GM10266 (cell line): ENCODE results near the gene DEFB132.

ENCODE experiments used
- DNase-seq: peaks from one replicate; pipeline ENCODE4 v3.0.0; 2012; ENCODE audit errors: extremely low spot score
- TF ChIP-seq, protein P1 (sequence below): IDR thresholded peaks from 2 replicates; pipeline ENCODE4 v1.5.1; 2012; ENCODE audit warnings: mild to moderate bottlenecking, low read depth; ENCODE audit not compliant: control insufficient read depth, insufficient read depth; ENCODE audit errors: missing control alignments

Gene DEFB132

DNA sequence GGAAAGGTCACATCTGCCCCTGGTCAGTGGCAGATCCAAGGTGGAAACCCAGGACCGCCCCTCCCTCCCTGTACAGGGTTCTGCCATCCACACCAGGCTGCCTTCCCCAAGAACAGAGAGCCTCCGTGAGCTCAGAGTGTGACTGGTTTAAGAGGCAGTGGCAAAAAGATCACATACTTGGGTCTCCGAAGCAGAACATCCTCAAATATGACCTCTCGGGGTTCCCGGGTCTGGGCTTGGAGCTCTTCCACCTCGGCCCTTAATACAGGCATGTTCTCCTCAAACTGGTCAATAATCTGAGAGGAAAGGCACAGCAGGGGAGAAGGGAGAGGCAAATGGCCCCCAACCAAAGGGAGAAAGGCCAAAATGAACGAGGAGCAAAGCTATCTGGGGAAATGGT, 18.3 kb downstream of the DEFB132 start:
- DNase-seq, result no peak
- TF ChIP-seq, protein P1, sequence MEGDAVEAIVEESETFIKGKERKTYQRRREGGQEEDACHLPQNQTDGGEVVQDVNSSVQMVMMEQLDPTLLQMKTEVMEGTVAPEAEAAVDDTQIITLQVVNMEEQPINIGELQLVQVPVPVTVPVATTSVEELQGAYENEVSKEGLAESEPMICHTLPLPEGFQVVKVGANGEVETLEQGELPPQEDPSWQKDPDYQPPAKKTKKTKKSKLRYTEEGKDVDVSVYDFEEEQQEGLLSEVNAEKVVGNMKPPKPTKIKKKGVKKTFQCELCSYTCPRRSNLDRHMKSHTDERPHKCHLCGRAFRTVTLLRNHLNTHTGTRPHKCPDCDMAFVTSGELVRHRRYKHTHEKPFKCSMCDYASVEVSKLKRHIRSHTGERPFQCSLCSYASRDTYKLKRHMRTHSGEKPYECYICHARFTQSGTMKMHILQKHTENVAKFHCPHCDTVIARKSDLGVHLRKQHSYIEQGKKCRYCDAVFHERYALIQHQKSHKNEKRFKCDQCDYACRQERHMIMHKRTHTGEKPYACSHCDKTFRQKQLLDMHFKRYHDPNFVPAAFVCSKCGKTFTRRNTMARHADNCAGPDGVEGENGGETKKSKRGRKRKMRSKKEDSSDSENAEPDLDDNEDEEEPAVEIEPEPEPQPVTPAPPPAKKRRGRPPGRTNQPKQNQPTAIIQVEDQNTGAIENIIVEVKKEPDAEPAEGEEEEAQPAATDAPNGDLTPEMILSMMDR, result no peak

DNA sequence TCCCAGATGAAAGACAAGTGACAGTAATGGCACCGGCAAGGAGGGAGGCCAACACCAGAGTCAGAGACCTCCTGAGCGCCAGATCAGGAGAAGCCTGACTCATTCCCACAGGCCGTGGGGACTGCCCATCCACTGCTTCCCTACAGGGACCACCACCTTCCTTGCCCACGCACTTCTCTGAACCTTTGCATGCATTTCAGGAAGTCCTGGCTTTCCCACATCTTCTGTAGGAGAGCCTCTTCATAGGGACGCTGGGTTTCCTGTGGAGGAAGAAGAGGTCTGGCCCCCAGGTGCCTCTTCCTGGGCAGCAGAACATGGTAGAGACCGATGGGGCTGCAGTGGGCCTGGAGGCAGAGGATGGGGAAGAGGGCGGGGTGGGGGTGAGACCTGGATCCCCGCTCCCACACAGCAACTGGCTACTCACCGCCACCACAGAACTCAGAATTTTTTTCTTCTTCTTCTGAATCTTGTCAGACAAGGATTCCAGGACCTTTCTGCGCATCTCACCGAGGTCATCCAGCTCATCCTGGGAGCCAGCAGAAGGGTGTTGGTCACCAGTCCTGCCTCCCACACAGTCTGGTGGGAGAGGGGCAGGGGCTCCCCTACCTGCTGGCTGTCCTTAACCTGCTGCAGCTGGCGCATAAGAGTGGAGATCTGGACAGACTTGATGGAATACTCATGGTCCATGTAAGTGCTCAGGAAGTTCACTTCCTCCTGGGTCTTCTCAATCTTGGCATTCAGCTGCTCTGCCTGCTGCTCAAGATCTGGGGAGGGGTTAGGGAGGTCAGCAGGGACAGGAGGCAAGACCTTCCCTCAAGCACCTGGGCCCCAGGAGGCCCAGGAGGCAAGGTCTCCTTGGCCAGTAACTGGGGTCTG, 19.3 kb downstream of the DEFB132 start:
- DNase-seq, result no peak
- TF ChIP-seq, protein P1, result no peak

DNA sequence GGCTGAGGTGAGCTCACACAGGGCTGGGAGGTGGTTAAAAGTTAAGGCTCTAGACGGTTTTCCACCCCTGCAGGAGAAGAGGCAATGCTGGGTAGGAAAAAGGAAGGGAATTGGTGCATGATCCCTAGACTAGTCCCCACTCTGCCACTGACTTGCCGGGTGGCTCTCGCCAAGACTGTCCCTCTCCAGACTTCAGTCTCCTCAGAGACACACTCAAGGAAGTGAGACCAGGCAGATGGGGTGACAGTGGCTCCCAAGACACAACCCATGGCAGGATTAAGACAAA, 19.9 kb downstream of the DEFB132 start:
- DNase-seq, result no peak
- TF ChIP-seq, protein P1, result no peak

DNA sequence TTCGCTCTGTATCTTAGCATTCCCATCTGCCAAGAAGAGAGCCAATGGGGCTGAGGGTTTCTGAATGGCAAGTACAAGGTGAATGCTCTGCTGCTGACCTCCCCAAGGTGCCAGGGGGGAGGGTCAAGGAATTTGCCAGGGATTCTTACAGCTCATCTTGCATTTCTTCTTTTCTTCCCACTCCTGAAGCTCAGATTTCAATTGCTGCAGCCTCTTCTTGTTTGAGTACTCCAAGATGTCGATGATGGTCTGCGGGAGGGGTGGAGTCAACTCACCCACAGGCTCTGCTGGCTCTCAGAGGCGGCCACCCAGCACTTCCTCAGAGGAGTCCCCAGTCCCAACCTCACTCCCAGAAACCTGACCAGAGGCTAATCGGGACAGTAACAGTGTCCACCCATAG, 20.7 kb downstream of the DEFB132 start:
- TF ChIP-seq, protein P1, result no peak

DNA sequence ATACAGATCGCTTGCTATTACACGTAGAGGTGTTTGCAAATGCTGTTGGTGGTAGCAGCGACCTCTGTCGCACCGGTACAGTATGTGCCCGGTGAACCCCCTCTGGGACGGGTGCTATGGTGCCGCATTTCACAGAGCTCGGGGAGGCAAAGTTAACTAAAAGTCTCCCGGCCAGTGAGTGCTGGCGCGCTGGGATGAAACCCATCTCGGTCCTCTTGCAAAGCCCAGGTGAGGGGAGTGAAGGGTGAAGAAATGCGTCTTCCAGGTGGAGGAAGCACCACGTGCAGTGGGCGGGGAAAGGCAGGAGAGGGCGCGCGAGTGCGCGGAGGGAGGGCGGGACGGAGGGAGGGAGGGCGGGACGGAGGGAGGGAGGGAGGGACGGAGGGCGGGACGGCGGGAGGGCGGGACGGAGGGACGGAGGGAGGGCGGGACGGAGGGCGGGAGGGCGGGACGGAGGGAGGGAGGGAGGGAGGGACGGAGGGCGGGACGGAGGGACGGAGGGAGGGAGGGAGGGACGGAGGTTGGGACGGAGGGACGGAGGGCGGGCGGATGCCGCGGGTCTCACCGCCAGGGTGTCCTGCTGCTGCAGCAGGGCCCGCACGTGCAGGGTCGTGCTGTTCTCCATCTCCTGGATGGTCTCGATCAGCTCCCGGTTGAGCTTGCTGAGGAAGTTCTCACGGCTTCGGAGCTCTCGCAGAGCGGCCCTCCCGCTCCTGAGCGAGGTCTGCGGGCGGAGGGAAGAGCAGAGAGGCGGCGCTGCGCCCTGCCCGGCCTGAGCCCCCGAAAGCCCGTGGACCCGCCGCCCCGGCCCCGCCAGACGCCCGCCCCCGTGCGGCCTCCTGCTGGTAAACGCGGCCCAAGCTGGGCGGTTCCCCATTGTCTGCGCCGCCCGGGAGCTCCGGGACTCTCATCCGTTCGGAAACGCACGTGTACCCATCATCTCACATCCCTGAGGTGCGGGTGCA, 21.4 kb downstream of the DEFB132 start:
- no peak for DNase-seq
- TF ChIP-seq, protein P1, result no peak

More for the DNA sequence above, 20.7 kb downstream of the DEFB132 start:
- no peak for DNase-seq

DNA sequence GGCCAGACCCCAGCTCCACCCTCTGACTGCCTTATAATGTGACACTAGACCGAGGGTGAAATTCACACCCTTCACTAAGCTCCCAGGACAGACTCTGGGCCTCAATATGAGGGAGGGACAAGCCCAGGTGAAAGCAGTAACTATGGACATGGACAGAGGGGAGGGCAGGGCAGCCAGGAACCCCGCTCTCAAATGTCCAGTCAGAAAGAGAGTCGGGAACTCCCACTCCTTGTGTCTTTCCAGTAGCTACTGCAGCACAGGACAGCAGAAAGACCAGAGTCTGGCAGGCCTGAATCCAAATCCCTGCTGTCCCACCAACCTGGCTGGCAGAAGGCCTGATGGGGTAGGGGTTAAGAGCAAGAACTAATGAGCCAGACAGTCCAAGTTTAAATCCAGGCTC, 26.6 kb downstream of the DEFB132 start:
- DNase-seq, result no peak
- TF ChIP-seq, protein P1, result no peak

DNA sequence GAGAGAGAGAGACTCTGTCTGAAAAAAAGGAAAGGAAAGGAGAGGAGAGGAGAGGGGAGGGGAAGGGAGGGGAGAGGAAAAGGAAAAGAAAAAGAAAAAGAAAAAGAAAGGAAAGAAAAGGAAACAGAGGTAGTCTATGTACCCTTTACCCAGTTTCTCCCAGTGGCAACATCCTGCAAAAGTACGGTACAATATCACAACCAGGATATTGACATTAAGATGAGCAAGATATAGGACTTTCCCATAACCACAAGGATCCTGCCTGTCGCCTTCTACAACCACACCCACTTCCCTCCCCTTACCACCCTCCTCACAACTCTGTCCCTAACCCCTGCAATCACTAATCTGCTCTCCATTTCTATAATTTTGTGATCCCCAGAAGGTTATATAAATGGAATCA, 29.0 kb downstream of the DEFB132 start:
- TF ChIP-seq, protein P1, result no peak
- no peak for DNase-seq
